ENCODE measurements around the gene TSPYL6. TPM values are rescaled to one million over a fixed set of nuclear protein-coding genes. Genes with fewer than 3 reads are reported as not detected.

TSPYL6 gene
- total and polyA plus RNA-seq, 2 of the 4 experiments (the other 2 are of a cell fraction): not detected

DNA sequence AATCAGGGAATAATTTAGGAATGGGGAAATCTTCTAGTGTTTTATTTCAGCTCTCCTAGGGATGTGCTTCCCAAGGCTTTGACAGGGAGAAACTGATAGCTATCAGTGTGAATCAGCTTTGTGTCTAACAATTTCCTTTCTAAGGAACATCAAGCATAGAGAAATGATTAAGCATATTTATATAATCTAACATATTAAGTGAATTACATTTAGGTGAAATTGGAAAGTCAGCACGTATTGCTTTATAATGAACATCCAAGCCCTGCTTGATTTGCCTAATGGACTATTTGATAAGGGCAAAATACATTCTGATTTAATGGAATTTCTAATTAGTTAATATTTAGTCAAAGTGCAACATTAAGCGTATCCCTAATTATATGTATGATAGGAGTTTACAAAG lies 19.5 kb upstream of the TSPYL6 start:
- Histone ChIP-seq H2BK20ac (ENCODE audit: low read depth, low read length) (peak overlapping the region; percentile 31; the same call in 1 of the 2 replicates), H3K4me3 (ENCODE audit: insufficient read depth, low read depth, low read length) (no peak overlapping the region), H3K27ac (ENCODE audit: insufficient read depth, low read length) (no peak overlapping the region; the same call in 1 of the 2 replicates), H3K9me3 (ENCODE audit: control insufficient read depth, insufficient read depth, low read length) (no peaks in the 10 kb centered on the region), H4K8ac (ENCODE audit: low read depth in 2 of 2, low read length in 2 of 2) (peak overlapping the region; percentile 1 to 37; a peak in 3 of 4 replicates), H3K79me1 (ENCODE audit: low read depth in 1 of 2, low read length in 2 of 2) (no peaks in the 10 kb centered on the region), H4K91ac (ENCODE audit: insufficient read depth, low read depth, low read length) (peak overlapping the region; percentile 0; the same call in 1 of the 2 replicates), H2AK9ac (replicated peaks; ENCODE audit: low read depth, low read length, poor library complexity) (no peak overlapping the region), H3K23ac (ENCODE audit: low read depth, low read length) (no peak overlapping the region), H3K36me3 (ENCODE audit: control insufficient read depth, insufficient read depth, low read length) (no peaks in the 10 kb centered on the region), H3K27me3 (ENCODE audit: control insufficient read depth, insufficient read depth, low read length) (no peaks in the 10 kb centered on the region), H3K18ac (ENCODE audit: low read depth, low read length) (no peak overlapping the region), H4K20me1 (ENCODE audit: insufficient read depth, low read length) (no peaks in the 10 kb centered on the region), H2AK5ac (ENCODE audit: low read depth, low read length) (no peak overlapping the region), H3K4ac (ENCODE audit: low read depth, low read length) (no peak overlapping the region; the same call in 1 of the 2 replicates), H4K5ac (ENCODE audit: low read depth, low read length) (no peak overlapping the region), H3K14ac (replicated peaks; ENCODE audit: low read depth, low read length) (0 out of 2 replicates have a peak overlapping the region, but pooled peaks have one; percentile 63), H3K4me1 (ENCODE audit: control insufficient read depth, insufficient read depth, low read length) (no peaks in the 10 kb centered on the region), H3K9me1 (ENCODE audit: insufficient read depth, low read length) (no peaks in the 10 kb centered on the region), H2BK15ac (ENCODE audit: low read depth, low read length) (peak overlapping the region; percentile 55; the same call in 1 of the 3 replicates), H3K56ac (ENCODE audit: extremely low read depth, insufficient read depth, low read length) (no peak overlapping the region), H3K9ac (ENCODE audit: low read depth, low read length) (0 out of 2 replicates have a peak overlapping the region, but pooled peaks have one; percentile 73), H2BK120ac (ENCODE audit: low read depth, low read length) (peak overlapping the region; percentile 74), H3K4me2 (ENCODE audit: low read depth, low read length) (no peak overlapping the region), H2BK5ac (ENCODE audit: low read depth, low read length, poor library complexity, severe bottlenecking) (no peak overlapping the region), H2AFZ (replicated peaks; ENCODE audit: low read length, poor library complexity) (no peak overlapping the region)
- WGBS, 2 experiments (ENCODE audit: extremely low coverage in 2 of 2, insufficient read length in 1 of 2): no CpG with 5 or more reads among the region's 2 CpGs
- intact Hi-C loops (cut with micrococcal nuclease) (no loop called here), dilution Hi-C loops (cut with HindIII; ENCODE audit: low sequenced_read_pairs, unreplicated experiment) (no loop called here), in situ Hi-C loops (cut with MboI; ENCODE audit: low sequenced_read_pairs) (no loop called here)
- CTCF ChIA-PET: interaction anchor here (0.7 kb wide), 1 partner anchor 20 kb away, joined by 3 read pairs; no protein-coding TSS in a partner anchor
- BruUV-seq (replicated peaks): no TSS peak
- DNase-seq (no peak), ATAC-seq (ENCODE audit: low read depth) (no peak)
- TF ChIP-seq RAD21 (IDR thresholded peaks at IDR 0.05; ENCODE audit: low read length): no peak
- no peak for TF ChIP-seq BHLHE40 (IDR thresholded peaks at IDR 0.05; ENCODE audit: low read depth, low read length)
- TF ChIP-seq RCOR1 (IDR thresholded peaks at IDR 0.05; ENCODE audit: insufficient replicate concordance, low read length): no peak
- TF ChIP-seq CEBPB (IDR thresholded peaks at IDR 0.05; ENCODE audit: low read depth, low read length): no peak
- TF ChIP-seq RFX5 (IDR thresholded peaks at IDR 0.05; ENCODE audit: low read depth, low read length): no peak
- TF ChIP-seq NFE2L2 (IDR thresholded peaks at IDR 0.05; ENCODE audit: low read depth, low read length): no peak
- no peak for TF ChIP-seq POLR2A (IDR thresholded peaks at IDR 0.05; ENCODE audit: low read depth, low read length)
- no peak for TF ChIP-seq MXI1 (IDR thresholded peaks at IDR 0.05; ENCODE audit: borderline replicate concordance, low read depth, low read length)
- no peak for TF ChIP-seq ELK1 (IDR thresholded peaks at IDR 0.05; ENCODE audit: borderline replicate concordance, low read depth, low read length)
- no peak for TF ChIP-seq CHD1 (IDR thresholded peaks at IDR 0.05; ENCODE audit: low read depth, low read length)
- no peak for TF ChIP-seq MAZ (IDR thresholded peaks at IDR 0.05; ENCODE audit: borderline replicate concordance, low read depth, low read length)
- TF ChIP-seq, protein P1, sequence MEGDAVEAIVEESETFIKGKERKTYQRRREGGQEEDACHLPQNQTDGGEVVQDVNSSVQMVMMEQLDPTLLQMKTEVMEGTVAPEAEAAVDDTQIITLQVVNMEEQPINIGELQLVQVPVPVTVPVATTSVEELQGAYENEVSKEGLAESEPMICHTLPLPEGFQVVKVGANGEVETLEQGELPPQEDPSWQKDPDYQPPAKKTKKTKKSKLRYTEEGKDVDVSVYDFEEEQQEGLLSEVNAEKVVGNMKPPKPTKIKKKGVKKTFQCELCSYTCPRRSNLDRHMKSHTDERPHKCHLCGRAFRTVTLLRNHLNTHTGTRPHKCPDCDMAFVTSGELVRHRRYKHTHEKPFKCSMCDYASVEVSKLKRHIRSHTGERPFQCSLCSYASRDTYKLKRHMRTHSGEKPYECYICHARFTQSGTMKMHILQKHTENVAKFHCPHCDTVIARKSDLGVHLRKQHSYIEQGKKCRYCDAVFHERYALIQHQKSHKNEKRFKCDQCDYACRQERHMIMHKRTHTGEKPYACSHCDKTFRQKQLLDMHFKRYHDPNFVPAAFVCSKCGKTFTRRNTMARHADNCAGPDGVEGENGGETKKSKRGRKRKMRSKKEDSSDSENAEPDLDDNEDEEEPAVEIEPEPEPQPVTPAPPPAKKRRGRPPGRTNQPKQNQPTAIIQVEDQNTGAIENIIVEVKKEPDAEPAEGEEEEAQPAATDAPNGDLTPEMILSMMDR (conservative IDR thresholded peaks at IDR 0.05; ENCODE audit: low read depth, low read length): no peak
- TF ChIP-seq, protein P2, sequence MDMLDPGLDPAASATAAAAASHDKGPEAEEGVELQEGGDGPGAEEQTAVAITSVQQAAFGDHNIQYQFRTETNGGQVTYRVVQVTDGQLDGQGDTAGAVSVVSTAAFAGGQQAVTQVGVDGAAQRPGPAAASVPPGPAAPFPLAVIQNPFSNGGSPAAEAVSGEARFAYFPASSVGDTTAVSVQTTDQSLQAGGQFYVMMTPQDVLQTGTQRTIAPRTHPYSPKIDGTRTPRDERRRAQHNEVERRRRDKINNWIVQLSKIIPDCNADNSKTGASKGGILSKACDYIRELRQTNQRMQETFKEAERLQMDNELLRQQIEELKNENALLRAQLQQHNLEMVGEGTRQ (IDR thresholded peaks at IDR 0.05; ENCODE audit: low read depth, low read length): no peak
- no peak for TF ChIP-seq MAFK (IDR thresholded peaks at IDR 0.05; ENCODE audit: low read depth, low read length)
- no peak for TF ChIP-seq FOS (IDR thresholded peaks at IDR 0.05; ENCODE audit: low read depth, low read length)
- TF ChIP-seq SMC3 (IDR thresholded peaks at IDR 0.05; ENCODE audit: low read depth, low read length): no peak
- POLR2A ChIA-PET (ENCODE audit: unreplicated experiment): no interaction called here

All from IMR-90 (cell line).